ENCODE data around the gene MBD5. TPM values are rescaled to one million over a fixed set of nuclear protein-coding genes. Genes with fewer than 3 reads are reported as not detected.

Gene MBD5
- total and polyA plus RNA-seq, 4 donors: 5.7 to 140 (median 21.2) TPM

DNA sequence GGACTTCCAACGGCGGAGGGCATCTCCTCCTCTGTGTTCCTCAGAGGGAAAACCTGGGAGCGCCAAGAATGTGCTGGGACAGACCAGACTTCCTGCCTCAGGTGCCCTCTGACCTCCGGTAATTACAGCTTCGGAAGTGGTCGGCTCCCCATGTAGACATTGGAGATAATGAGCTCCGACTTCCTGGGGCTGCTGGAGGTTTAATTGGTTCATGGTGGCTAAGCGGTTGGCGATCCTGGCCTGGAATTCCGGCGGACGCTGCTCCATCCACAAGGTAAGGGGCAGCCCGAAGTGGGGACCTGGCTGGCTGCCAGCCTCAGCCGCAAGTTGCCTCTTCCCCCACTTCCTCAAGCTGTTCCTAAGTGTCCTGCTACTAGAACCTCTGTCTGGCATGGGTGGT is 540.5 kb downstream of the MBD5 start:
- Histone ChIP-seq H3K27me3 (ENCODE audit: control insufficient read depth in 3 of 3, insufficient read depth in 3 of 3, low read length in 2 of 3) (no peaks in the 10 kb centered on the region), H3K4me3 (no peak overlapping the region), H3K9me3 (ENCODE audit: control insufficient read depth in 4 of 4, insufficient read depth in 3 of 4, low read length in 3 of 4) (peaks cover 0 to 8% (median under 1%) of the 10 kb centered on the region in 4 donors), H3K9ac (ENCODE audit: insufficient read depth in 1 of 2, low read length in 2 of 2) (no peak overlapping the region), H3K36me3 (ENCODE audit: control insufficient read depth in 4 of 4, insufficient read depth in 4 of 4, low read length in 4 of 4) (no peaks in the 10 kb centered on the region), H3K27ac (ENCODE audit: low read depth in 1 of 2, low read length in 1 of 2) (no peak overlapping the region), H3K4me1 (ENCODE audit: control insufficient read depth in 5 of 5, insufficient read depth in 5 of 5, low read length in 5 of 5) (peaks cover 0 to 33% (median 10%) of the 10 kb centered on the region in 5 donors)
- TF ChIP-seq, protein P1, sequence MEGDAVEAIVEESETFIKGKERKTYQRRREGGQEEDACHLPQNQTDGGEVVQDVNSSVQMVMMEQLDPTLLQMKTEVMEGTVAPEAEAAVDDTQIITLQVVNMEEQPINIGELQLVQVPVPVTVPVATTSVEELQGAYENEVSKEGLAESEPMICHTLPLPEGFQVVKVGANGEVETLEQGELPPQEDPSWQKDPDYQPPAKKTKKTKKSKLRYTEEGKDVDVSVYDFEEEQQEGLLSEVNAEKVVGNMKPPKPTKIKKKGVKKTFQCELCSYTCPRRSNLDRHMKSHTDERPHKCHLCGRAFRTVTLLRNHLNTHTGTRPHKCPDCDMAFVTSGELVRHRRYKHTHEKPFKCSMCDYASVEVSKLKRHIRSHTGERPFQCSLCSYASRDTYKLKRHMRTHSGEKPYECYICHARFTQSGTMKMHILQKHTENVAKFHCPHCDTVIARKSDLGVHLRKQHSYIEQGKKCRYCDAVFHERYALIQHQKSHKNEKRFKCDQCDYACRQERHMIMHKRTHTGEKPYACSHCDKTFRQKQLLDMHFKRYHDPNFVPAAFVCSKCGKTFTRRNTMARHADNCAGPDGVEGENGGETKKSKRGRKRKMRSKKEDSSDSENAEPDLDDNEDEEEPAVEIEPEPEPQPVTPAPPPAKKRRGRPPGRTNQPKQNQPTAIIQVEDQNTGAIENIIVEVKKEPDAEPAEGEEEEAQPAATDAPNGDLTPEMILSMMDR (IDR thresholded peaks at IDR 0.05; ENCODE audit: control extremely low read depth, extremely low read depth): no peak
- DNase-seq: peak; percentile 32 to 51 (median 35)
- 59 to 63% methylated on average over 14 of the region's 14 CpGs for WGBS, 2 donors
- no peak for ATAC-seq (ENCODE audit: insufficient read depth, low FRiP score)

DNA sequence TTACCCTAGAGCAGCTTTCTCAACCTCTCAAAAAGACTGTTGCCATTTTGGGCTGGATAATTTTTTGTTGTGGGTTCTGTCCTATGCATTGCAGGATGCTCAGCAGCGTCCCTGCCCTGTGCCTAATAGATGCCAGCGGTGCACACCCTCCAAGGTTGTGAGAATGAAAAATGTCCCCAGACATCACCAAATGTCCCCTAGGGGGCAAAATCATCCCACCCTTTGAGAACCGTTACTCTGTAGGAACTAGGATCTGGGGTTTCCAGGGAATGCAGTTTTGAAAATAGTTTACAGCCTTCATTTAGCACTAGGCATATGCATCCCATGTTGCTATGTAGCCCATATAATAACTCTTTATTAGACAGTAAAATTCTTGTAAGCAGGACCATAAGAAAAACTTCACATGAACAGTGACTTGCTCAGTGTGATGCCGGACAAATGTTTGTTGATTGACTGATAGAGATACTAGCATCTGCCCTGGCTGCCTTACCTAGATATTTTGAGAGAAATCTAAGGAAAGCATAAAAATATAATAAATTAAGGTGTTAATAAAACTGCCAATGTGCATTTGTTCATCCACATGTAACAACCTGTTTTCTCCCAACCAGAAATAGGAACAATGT is 544.5 kb downstream of the MBD5 start:
- no peak overlapping the region for H3K9ac ChIP-seq (ENCODE audit: insufficient read depth in 1 of 2, low read length in 2 of 2)

More for the DNA sequence above, 544.5 kb downstream of the MBD5 start:
- Histone ChIP-seq H3K4me1 (ENCODE audit: control insufficient read depth in 5 of 5, insufficient read depth in 5 of 5, low read length in 5 of 5) (peaks cover 0 to 16% (median 0%) of the 10 kb centered on the region in 5 donors), H3K36me3 (ENCODE audit: control insufficient read depth in 4 of 4, insufficient read depth in 4 of 4, low read length in 4 of 4) (no peaks in the 10 kb centered on the region), H3K27ac (ENCODE audit: low read depth in 1 of 2, low read length in 1 of 2) (no peak overlapping the region), H3K4me3 (no peak overlapping the region), H3K27me3 (ENCODE audit: control insufficient read depth in 3 of 3, insufficient read depth in 3 of 3, low read length in 2 of 3) (no peaks in the 10 kb centered on the region), H3K9me3 (ENCODE audit: control insufficient read depth in 4 of 4, insufficient read depth in 3 of 4, low read length in 3 of 4) (no peaks in the 10 kb centered on the region)
- peak in 1 of 3 donors; percentile 26 for DNase-seq
- TF ChIP-seq, protein P1 (IDR thresholded peaks at IDR 0.05; ENCODE audit: control extremely low read depth, extremely low read depth): no peak
- ATAC-seq (ENCODE audit: insufficient read depth, low FRiP score): no peak
- 58 to 74% methylated on average over 4 of the region's 4 CpGs for WGBS, 2 donors

Small RNA genes within 50 kb of the gene (small RNA-seq; reads per million reads assigned to genes)
- not detected for gene RF00554 (ENCODE audit: low replicate concordance)

Other genes with a start within 250 kb of the MBD5 start
- 10 to 100 TPM; 16.0 to 56.5 TPM for gene ACVR2A, start 176.1 kb upstream of the MBD5 start, total RNA-seq
- gene ACVR2A, start 176.1 kb upstream of the MBD5 start, polyA plus RNA-seq: 1 to 10 TPM; 4.0 to 5.8 TPM
- gene ORC4, start 354 bp upstream of the MBD5 start, total RNA-seq: 100 to 1,000 TPM in 1 of 2 donors, 10 to 100 TPM in 1; 32.4 to 121 TPM
- 10 to 100 TPM; 10.4 to 13.9 TPM for gene ORC4, start 354 bp upstream of the MBD5 start, polyA plus RNA-seq